WTC11 (cell line): ENCODE results near the gene FNDC7. TPM values are rescaled to one million over a fixed set of nuclear protein-coding genes. Genes with fewer than 3 reads are reported as not detected.

Experiments
- ATAC-seq: fragments of 200-7000 bp; cut with Tn5 transposase; 2 replicates; pipeline ENCODE4 v1.10.0; 2021; ENCODE audit warnings: mild to moderate bottlenecking, moderate library complexity
- CTCF ChIA-PET: fragments of 300-600 bp; sonication (Branson Sonifier 250); formaldehyde crosslinking; loops from one replicate; lab custom pipeline; 2021; ENCODE audit warnings: antibody characterized with exemption; lab: Charles Lee
- POLR2A ChIA-PET: fragments of 350-600 bp; sonication (Branson Sonifier 250); formaldehyde crosslinking; loops from one replicate; lab custom pipeline; 2021; ENCODE audit warnings: antibody characterized with exemption; lab: Charles Lee
- DNase-seq: peaks from one replicate; pipeline ENCODE4 v3.0.0; 2021; ENCODE audit warnings: low spot score
- H3K27ac Mint-ChIP-seq: 2 replicates; pipeline ENCODE4 v1.8.0; 2021; ENCODE audit warnings: mixed read lengths
- H3K27me3 Mint-ChIP-seq: 2 replicates; pipeline ENCODE4 v1.8.0; 2021; ENCODE audit warnings: low read depth, mild to moderate bottlenecking, moderate library complexity, mixed read lengths
- H3K36me3 Mint-ChIP-seq: 2 replicates; pipeline ENCODE4 v1.8.0; 2021; ENCODE audit warnings: mixed read lengths
- H3K4me1 Mint-ChIP-seq: 2 replicates; pipeline ENCODE4 v1.8.0; 2022; ENCODE audit warnings: mixed read lengths
- H3K4me3 Mint-ChIP-seq: 2 replicates; pipeline ENCODE4 v1.8.0; 2021; ENCODE audit warnings: mild to moderate bottlenecking, moderate library complexity, mixed read lengths
- H3K9me3 Mint-ChIP-seq: 2 replicates; pipeline ENCODE4 v1.8.0; 2021; ENCODE audit warnings: mixed read lengths
- CBFB ChIP-seq: sonication (generic); formaldehyde crosslinking; IDR thresholded peaks from 2 replicates; pipeline ENCODE4 v1.8.1; 2022; ENCODE audit warnings: mild to moderate bottlenecking, low read depth, missing genetic modification reagents
- E2F1 ChIP-seq: sonication (generic); formaldehyde crosslinking; IDR thresholded peaks from 2 replicates; pipeline ENCODE4 v1.8.0; 2022; ENCODE audit warnings: mild to moderate bottlenecking, missing genetic modification reagents
- ESRRA ChIP-seq: sonication (generic); formaldehyde crosslinking; IDR thresholded peaks from 2 replicates; pipeline ENCODE4 v1.8.1; 2022; ENCODE audit warnings: mild to moderate bottlenecking, missing genetic modification reagents, borderline replicate concordance
- GABPB1 ChIP-seq: sonication (generic); formaldehyde crosslinking; IDR thresholded peaks from 2 replicates; pipeline ENCODE4 v1.8.1; 2023; ENCODE audit warnings: mild to moderate bottlenecking, missing genetic modification reagents
- GTF2I ChIP-seq: fragments of 250-450 bp; sonication (Bioruptor Pico); conservative IDR thresholded peaks from 2 replicates; pipeline ENCODE4 v1.4.0; 2021; ENCODE audit warnings: mild to moderate bottlenecking
- HMGXB4 ChIP-seq: sonication (generic); formaldehyde crosslinking; IDR thresholded peaks from 2 replicates; pipeline ENCODE4 v1.8.1; 2023; ENCODE audit warnings: mild to moderate bottlenecking, moderate library complexity, missing genetic modification reagents
- NFATC4 ChIP-seq: fragments of 250-450 bp; sonication (Bioruptor Pico); IDR thresholded peaks from 2 replicates; pipeline ENCODE4 v1.9.0; 2021; ENCODE audit warnings: mild to moderate bottlenecking
- NR1H2 ChIP-seq: sonication (generic); formaldehyde crosslinking; IDR thresholded peaks from 2 replicates; pipeline ENCODE4 v1.9.0; 2021; ENCODE audit warnings: mild to moderate bottlenecking, moderate library complexity, missing genetic modification reagents
- PRDM15 ChIP-seq: sonication (generic); formaldehyde crosslinking; IDR thresholded peaks from 2 replicates; pipeline ENCODE4 v1.8.0; 2022; ENCODE audit warnings: missing genetic modification reagents
- PREB ChIP-seq: sonication (generic); formaldehyde crosslinking; IDR thresholded peaks from 2 replicates; pipeline ENCODE4 v1.8.1; 2022; ENCODE audit warnings: mild to moderate bottlenecking, missing genetic modification reagents, moderate library complexity, borderline replicate concordance
- PRRX2 ChIP-seq: fragments of 250-450 bp; sonication (Bioruptor Pico); IDR thresholded peaks from 2 replicates; pipeline ENCODE4 v1.8.0; 2021; ENCODE audit warnings: mild to moderate bottlenecking
- SP1 ChIP-seq: sonication (generic); formaldehyde crosslinking; conservative IDR thresholded peaks from 2 replicates; pipeline ENCODE4 v1.8.1; 2022; ENCODE audit warnings: missing genetic modification reagents
- STAT6 ChIP-seq: sonication (generic); formaldehyde crosslinking; conservative IDR thresholded peaks from 2 replicates; pipeline ENCODE4 v1.8.1; 2023; ENCODE audit warnings: mild to moderate bottlenecking, low read depth, missing genetic modification reagents, moderate library complexity
- USF1 ChIP-seq: sonication (generic); formaldehyde crosslinking; IDR thresholded peaks from 2 replicates; pipeline ENCODE4 v1.8.0; 2022; ENCODE audit warnings: mild to moderate bottlenecking, missing genetic modification reagents
- ZNF263 ChIP-seq: sonication (generic); formaldehyde crosslinking; IDR thresholded peaks from 2 replicates; pipeline ENCODE4 v1.8.1; 2022; ENCODE audit warnings: low read depth, mild to moderate bottlenecking, moderate library complexity, missing genetic modification reagents
- ZNF396 ChIP-seq: fragments of 250-450 bp; sonication (Bioruptor Pico); IDR thresholded peaks from 2 replicates; pipeline ENCODE4 v1.8.0; 2021; ENCODE audit warnings: mild to moderate bottlenecking, moderate library complexity, borderline replicate concordance
- ZNF671 ChIP-seq: fragments of 250-450 bp; sonication (Bioruptor Pico); IDR thresholded peaks from 2 replicates; pipeline ENCODE4 v1.8.0; 2021; ENCODE audit warnings: mild to moderate bottlenecking
- total RNA-seq: library from RNA; stranded (reverse); gene quantifications from 3 replicates; pipeline ENCODE4 v1.2.3, GENCODE V29; 2021

Gene FNDC7
- total RNA-seq, 1 experiment from 2014 or later: 0.28 TPM

GRCh38 chr1:108717774-108718316 lies 5.1 kb downstream of the FNDC7 start:
- H3K4me3 Mint-ChIP-seq: no peak overlapping the region
- TF ChIP-seq PRRX2 (CRISPR knock-in tag): no peak
- no peak for TF ChIP-seq ZNF671 (CRISPR knock-in tag)
- no peak for TF ChIP-seq ZNF263 (CRISPR knock-in tag)
- TF ChIP-seq ESRRA (CRISPR knock-in tag): no peak
- no peak for TF ChIP-seq STAT6
- TF ChIP-seq ZNF396: no peak
- no peak for TF ChIP-seq GABPB1
- TF ChIP-seq GTF2I (CRISPR knock-in tag): no peak
- no peak for TF ChIP-seq SP1 (CRISPR knock-in tag)
- TF ChIP-seq CBFB (CRISPR knock-in tag): no peak
- no peak for TF ChIP-seq PREB
- no peak for TF ChIP-seq HMGXB4 (CRISPR knock-in tag)
- no peak for TF ChIP-seq E2F1
- TF ChIP-seq PRDM15 (CRISPR knock-in tag): no peak
- no peak for TF ChIP-seq USF1
- TF ChIP-seq NFATC4 (CRISPR knock-in tag): no peak
- TF ChIP-seq NR1H2: no peak
- H3K9me3 Mint-ChIP-seq: no peaks in the 10 kb centered on the region
- CTCF ChIA-PET: no interaction called here
- POLR2A ChIA-PET: no interaction called here
- no peak overlapping the region for H3K27ac Mint-ChIP-seq
- peaks cover 21% of the 10 kb centered on the region for H3K4me1 Mint-ChIP-seq
- H3K36me3 Mint-ChIP-seq: no peaks in the 10 kb centered on the region
- no peaks in the 10 kb centered on the region for H3K27me3 Mint-ChIP-seq
- no peak; the same call in 1 of the 2 replicates for ATAC-seq
- no peak for DNase-seq
